Dedifferentiated amniotic fluid mesenchymal stem cell (primary cell): Measurements from ENCODE around the gene HCK.
"Not testable (repeated sequence)": the region's sequence is repeated elsewhere in the genome, so short reads cannot be mapped to it uniquely, and the experiment has no call there.

Source experiments
- DNase-seq: peaks from one replicate; pipeline ENCODE4 v3.0.0-alpha.2; 2016; ENCODE audit errors: extremely low spot score

HCK gene

DNA sequence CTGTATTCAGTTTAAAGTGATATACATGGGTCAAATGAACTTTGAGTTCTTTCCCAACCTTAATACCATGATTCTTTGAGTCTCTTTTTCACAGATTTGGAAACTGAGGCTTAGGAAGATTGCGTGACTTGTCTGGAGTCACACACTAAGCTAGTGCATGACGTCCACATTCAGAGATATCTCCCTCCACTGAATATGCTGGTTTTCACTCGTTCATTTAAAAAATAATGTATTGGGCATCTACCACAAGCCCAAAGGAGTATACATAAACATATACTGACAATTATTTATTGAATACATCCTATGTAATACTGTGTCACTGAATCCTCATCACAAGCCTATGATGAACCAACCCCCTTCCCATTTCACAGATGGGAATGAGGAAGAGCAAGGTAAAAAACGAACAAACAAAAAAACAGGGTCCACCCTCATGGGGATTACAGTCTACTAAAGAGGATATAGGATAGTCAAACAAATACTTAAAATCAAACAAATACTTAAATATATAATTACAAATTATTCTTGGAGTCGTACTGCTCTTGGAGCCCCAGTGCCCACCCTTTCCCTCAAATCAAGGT is 56.9 kb downstream of the HCK start:
- DNase-seq: no peak

DNA sequence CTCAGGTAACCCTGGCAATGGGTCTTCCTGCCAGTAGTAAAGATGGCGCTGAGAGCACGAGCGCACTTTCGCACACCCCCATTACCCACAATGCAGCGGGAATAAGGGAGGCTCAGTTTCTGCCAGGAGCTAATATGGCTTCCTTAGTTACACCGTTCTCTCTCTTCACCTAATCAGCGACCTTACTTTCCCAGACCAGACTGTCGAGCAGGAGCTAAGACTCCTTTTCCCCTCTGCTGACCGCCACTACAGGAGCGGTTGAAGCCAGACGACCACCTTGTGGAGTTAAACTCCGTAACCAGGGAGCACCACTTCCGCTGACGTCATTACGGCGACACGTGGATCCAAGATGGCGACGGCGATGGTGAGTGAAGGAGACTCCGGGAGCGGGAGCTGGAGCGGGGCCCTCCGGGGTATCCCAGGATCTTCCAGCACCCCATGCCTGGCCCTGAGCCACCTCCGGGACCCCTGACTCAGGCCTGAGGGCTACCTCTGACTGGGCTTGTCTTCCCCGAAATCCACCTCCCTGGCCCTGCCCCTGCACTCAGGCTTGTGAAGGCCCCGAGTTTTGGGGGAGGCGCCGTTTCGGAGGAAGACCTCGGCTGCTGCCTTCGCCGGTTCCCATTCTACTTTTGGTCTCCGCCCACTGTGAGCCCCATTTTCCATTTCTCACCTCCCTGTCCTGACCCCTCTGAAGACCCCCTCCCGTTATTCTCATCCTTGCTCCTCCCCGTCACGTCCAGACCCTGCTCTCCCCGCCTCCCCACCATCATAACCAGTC is 57.5 kb downstream of the HCK start, which contains the start of gene TM9SF4:
TSS of gene TM9SF4 (plus strand) at position 323 of the 781 bp plus-strand sequence. CDS start at position 350, 27 bp downstream.
- DNase-seq: peak; percentile 93

DNA sequence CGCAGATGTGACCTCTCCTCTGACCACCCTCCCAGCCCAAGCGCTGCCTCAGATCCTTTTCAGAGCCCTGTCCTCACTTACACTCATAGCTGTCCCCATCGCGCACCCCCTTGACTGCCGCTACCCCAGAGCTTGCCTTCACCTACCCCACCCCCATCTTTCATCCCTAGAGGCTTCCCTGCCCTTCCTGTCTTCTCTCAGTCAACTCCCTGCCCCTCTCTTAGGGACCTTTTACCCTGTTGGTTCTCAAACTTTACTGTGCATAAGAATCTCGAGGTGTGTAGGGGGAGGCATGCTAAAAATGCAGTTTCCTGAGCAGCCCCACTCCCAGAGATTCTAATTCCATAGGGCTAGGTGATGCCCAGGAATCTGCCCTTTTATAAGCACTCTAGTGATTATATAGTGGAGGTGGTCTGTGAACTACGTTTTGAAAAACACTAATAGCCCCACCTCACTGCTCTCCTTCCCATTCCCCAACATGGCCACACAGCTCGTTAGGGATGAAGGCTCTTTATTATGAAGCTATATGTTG is 58.2 kb downstream of the HCK start:
- no peak for DNase-seq

DNA sequence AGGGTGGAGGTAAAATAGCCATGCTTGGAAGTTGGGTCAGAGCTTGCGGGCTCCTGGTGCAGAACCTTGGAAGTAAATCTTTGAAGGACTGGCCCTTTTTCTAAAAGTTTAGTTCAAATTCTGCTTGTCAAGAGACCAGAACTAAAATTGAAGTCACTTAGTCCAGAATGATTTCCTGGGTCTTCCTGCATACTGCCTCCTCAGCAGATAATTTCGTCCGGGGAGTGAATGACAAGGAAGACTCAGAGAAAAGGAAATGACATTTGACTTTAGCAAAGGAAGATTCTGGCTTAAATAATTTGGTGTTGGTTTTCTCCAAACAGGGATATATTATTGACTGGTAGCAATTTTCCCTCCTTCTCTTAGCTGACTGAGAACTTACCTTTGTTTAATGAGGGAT is 58.7 kb downstream of the HCK start:
- DNase-seq: no peak

DNA sequence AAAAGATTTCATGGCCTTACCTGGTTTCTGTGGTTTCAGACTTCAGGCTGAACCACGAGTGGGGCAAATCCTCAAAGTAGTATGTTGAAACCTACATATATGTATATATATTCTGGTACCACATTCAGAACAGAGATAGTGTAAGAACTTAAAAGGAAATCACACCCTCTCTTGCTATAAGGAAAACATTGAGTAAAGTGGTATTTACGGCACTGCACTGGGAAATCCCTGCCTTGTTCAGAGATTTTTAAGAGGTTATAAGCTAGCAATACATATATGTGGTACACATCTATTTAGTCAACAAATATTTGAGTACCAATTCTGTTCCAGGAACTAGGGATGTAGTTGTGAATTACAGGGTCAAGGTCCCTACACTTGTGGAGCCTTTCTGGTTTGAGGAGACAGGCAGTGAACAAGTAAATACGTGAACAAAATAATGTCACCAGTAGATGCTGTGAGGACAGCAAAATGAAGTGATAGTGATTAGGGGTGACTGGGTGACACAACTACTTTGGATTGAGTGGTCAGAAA is 59.2 kb downstream of the HCK start:
- DNase-seq: no peak

DNA sequence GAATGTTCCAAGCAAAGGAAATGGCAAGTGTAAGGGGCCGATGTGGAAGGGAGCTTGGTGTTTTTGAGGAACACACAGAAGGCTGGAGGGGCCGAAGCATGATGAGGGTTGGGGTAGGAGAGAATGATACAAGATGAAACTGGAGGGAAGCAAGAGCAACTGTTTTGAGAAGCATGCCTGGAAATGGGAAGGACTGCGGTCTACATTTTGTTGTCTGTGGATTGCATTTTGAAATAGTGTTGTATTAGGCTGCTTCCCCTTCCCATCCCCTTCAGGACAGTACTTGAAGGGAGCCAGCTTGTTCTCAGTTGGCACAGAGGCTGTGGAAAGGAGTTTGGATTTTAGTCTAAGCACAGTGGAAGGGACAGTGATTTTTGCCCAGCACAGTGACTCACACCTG is 59.7 kb downstream of the HCK start:
- no peak for DNase-seq

DNA sequence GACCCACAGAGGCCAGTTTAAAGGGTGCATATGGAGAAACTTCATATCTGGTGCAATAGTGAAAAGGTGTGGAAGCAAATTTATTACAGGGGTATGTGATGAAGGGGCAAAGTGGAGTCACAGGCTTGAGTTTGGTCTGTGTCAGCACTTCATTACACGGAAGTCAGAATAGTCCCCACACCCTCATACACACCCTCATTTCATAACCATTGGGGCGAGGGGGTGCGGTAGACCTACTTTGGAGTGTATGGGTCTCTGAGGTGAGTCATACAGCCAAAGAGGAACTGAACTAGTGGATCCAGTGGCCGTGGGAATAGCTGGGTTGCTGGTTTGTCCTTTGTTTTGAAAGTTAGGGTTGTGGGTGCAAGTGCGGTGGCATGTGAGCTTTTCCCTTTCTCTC is 60.8 kb downstream of the HCK start:
- no peak for DNase-seq

DNA sequence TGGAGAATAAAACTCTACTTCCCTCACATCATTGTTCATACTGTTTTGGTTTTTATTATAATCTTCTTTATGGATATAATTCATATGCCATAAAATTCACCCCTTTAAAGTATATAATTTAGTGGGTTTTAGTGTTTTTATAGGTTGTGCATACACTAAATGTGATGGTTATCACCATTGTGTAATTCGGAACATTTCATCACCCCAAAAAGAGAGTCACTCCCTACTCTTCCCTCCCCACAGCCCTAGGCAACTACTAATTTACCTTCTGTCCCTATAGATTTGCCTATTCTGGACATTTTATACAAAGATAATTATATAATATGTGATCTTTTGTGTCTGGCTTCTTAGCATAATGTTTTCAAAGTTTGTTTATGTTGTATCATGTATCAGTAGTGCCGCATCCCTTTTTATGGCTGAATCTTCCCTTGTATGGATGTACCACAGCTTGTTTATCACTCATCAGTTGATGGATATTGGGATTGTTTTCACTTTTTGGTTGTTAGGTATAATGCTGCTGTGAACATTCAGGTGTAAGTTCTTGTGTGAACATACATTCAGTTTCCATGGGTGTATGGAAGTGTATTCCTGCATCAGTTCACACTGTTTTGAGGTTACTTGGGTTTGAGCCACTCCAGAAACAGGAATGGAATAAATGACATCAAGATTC is 61.7 kb downstream of the HCK start:
- no peak for DNase-seq

DNA sequence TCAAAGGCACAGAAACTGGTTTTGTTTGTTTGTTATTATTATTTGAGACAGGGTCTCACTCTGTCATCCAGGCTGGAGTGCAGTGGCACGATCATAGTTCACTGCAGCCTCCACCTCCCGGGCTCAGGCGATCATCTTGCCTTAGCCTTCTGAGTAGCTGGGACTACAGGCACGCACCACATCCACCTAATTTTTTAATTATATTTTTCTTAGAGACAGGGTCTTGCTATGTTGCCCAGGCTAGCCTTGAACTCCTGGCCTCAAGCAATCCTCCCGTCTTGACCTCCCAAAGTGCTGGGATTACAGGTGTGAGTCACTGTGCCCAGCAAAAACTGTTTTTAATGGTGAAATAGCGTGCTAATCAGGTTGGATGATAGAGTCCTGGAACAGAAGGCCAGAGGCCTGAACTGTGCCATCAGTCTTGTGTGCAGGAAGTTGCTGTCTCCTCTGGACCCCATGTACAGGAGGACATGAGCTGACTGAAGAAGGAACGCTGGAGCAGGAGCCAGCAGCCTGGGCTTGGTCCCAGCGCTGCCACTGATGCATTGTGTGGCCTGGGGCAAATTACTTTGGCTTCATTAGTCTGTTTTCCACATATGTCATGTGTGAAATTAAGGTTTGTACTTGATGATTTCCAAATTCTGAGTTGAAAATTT is 62.4 kb downstream of the HCK start:
- no peak for DNase-seq

DNA sequence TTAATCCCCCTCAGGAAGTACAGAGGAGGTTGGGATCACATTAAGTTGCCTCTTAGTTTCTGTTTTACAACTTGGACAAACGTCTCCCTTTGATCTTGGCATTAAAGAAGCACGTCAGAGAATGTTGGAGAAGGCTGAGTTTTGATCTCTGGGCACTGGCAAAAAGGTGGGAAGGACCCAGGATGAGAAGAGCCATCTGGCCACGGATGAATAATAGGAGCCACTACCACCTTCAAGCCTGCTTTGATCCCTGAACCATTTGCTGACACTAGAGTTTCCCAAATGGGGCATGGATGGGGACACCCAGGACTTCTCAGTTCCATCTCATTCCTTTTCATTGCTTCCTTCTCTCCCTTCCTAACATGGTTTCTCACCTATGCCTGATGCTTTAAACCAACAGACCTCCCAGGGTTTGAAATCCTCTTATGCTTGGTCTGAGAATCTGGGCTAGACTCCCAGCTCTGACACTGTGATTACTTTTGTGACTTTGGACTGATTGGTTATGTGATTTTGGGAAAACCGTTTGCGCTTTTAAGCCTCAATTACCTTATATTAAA is 63.2 kb downstream of the HCK start:
- no peak for DNase-seq

DNA sequence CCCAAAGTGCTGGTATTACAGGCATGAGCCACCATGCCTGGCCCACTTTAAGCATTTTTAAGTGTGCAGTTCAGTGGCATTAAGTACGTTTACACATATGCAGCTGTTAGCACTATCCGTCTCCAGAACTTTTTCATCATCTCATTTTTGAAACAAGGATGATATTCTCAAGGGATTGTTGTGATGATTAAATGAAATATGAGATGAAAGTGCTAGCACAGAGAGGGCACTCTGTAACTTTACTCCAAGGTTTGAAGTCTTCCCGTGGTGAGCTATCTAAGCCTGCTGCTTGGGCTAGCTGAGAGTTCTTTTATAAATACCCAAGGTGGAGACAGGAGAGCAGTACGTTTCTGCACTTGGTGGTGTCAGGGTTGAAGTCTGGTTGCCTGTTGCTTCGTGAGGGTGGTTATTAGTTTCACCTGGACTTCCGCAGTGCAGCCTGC is 64.1 kb downstream of the HCK start:
- DNase-seq: no peak

DNA sequence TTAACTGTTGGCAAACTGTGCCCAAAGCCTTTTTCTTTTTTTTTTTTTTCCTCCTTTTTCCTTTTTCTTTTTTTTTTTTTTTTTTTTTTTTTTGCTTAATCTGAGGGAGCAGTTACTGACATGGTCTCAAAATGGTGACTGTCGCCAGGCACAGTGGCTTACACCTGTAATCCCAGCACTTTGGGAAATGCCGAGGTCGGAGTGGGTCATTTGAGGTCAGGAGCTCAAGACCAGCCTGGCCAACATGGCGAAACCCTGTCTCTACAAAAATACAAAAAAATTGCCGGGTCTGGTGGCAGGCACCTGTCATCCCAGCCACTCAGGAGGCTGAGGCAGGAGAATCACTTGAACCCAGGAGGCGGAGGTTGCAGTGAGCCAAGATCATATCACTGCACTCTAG is 64.8 kb downstream of the HCK start:
- not testable (repeated sequence) for DNase-seq

DNA sequence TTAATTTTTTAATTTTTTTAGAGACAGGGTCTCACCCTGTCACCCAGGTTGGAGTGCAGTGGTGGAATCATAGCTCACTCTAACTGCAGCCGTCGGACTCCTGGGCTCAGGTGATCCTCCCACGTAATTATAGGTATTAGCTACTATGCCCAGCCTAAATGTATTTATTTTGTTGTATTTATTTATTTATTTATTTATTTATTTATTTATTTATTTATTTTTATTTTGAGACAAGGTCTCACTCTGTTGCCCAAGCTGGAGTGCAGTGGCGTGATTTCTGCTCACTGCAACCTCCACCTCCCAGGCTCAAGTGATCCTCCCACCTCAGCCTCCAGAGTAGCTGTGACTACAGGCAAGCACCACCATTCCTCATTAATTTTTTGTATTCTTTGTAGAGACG is 66.4 kb downstream of the HCK start:
- DNase-seq: not testable (repeated sequence)

DNA sequence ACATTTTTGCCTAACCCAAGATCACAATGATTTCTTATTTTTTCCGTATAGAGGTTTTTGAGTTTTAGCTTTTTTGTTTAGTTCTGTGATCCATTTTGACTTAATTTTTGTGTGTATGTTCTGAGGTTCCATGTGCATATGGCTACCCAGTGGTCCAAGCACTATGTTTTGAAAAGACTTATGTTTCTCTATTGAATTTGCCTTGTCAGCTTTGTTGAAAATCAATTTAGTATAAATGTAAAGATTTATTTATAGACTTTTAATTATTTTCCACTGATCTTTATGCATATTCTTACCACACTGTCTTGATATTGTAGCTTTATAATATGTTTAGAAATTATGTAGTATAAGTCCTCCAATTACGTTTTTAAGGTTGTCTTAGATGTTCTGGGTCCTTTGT is 67.7 kb downstream of the HCK start:
- DNase-seq: no peak

DNA sequence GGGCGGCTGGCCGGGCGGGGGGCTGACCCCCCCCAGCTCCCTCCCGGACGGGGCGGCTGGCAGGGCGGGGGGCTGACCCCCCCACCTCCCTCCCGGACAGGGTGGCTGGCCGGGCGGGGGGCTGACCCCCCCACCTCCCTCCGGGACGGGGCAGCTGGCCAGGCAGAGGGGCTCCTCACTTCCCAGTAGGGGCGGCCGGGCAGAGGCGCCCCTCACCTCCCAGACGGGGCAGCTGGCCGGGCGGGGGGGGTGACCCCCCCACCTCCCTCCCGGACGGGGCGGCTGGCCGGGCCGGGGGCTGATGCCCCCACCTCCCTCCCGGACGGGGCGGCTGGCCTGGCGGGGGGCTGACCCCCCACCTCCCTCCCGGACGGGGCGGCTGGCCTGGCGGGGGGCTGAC is 69.9 kb downstream of the HCK start:
- DNase-seq: not testable (repeated sequence)

DNA sequence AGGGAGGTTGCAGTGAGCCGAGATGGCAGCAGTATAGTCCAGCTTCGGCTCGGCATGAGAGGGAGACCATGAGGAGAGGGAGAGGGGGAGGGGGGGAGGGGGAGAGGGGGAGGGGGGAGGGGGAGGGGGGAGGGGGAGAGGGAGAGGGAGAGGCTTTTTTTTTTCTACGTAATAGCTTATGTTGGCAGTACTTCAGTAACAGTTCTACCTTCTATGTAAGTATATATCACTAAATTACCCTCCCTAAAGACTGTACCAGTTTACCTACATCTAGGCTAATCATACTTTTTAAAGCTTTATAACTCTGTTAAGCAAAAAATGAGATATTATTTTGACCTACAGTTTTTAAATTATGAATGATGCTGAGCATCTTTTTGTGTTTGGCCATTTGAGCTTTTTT is 71.0 kb downstream of the HCK start:
- no peak for DNase-seq

DNA sequence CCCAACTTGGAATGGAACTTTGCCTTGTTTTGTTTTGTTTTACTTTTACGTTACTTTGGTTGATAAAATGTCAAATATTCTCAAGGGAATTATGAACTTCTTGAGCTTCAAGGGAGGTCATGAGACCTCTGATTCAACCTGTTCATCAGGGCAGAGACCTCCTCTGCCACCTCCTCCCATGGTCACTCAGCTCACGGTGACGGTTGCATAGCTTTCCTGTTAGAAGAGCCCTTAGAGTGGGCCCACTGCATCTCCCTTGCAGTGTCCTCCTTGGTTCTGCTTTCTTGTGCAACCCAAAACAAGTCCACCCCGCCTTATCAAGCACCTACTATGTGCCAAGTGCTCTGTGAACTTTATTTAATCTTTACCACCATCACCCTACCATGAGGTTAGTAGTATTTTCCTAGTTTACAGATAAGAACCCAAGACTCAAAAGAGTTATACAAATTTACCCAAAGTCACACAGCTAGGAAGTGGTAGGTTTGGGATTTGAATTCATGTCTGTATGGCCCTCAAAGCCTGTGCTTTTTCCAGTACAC is 72.9 kb downstream of the HCK start:
- DNase-seq: no peak

DNA sequence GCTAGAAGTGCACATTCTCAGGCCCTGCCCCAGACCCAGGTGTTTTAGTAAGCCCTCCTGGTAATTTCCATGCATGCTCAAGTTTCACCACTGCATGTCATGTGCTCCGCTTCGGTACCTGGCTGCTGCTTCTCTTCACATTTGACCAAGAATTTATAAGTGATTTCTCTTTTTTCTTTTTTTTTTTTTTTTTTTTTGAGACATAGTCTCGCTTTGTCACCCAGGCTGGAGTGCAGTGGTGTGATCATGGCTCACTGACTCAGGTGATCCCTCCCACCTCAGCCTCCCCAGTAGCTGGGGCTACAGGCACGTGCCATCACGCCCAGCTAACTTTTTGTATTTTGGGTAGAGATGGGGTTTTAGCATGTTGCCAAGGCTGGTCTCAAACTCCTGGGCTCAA is 73.5 kb downstream of the HCK start:
- no peak for DNase-seq

DNA sequence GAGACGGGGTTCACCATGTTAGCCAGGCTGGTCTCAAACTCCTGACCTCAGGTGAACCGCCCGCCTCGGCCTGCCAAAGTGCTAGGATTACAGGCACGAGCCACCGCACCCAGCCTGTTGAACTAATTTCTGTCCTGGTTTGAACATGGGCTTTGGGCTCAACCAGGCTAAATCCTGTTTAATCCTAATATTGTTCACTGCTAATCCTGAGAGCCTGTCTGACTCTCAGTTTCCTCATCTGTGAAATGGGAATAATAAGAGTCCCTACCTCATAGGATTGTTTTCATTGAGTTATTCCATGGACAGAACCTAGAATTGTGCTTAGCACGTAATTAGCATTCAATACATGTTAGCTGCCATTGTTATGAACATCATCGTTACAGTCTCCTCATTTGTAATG is 74.9 kb downstream of the HCK start:
- DNase-seq: no peak

DNA sequence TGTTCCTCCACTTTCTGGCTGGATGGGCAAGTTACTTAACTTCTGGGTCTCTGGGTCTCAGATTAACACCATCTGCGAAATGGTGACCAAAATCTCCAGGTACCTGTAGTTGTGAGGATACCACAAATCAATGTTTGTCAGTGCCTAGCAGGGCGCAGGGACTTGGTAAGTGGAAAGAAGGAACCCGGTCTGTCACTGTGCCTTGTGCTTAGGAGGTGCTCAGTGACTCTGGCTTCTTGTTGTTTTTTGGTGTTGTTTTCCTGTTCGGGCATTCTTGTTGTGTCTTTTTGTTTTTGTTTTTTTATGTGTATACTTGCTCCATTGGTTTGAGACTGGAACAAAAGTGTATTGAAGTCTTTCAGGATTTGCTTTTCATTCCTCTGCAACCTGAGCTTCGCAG is 75.3 kb downstream of the HCK start:
- DNase-seq: no peak

DNA sequence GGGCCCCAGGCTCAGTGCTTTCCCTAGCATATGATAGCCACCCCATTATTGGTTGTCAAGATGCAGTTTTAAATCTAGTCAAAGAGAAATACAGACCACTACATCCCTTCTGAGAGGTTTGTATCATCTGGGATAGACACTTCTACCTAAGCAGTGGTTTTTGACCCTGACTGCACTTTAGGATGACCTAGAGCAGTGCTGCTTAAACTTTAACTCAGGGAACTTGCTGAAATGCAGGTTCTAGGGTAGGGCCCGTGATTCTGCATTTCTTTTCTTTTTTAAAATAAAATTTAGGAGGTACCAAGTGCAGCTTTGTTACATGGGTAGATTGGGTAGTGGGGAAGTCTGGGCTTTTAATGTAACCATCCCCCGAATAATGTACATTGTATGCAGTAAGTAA is 76.1 kb downstream of the HCK start:
- DNase-seq: no peak
